Thymus (tissue), 11 donors: Measurements from ENCODE around the gene OSCP1. TPM values are rescaled to one million over a fixed set of nuclear protein-coding genes. Genes with fewer than 3 reads are reported as not detected.
"Not testable (repeated sequence)": the region's sequence is repeated elsewhere in the genome, so short reads cannot be mapped to it uniquely, and the experiment has no call there.

Source experiments
- DNase-seq, 9 donors: peaks; one replicate each; pipeline ENCODE4 v3.0.0-alpha.2; 2013; ENCODE audit warnings: low spot score in 9 of 9, low read depth in 6 of 9, missing footprints in 1 of 9
- H3K27ac ChIP-seq, 2 donors: one replicate each; pipeline ENCODE4 v1.5.1; 2013; ENCODE audit warnings: control low read depth in 1 of 2, low read depth in 1 of 2, low read length in 1 of 2, mild to moderate bottlenecking in 1 of 2, moderate library complexity in 1 of 2
- H3K27me3 ChIP-seq, 2 donors: one replicate each; pipeline ENCODE4 v1.5.1; 2013; ENCODE audit warnings: low read length in 1 of 2; ENCODE audit not compliant: control insufficient read depth in 2 of 2, insufficient read depth in 1 of 2
- H3K36me3 ChIP-seq, 2 donors: one replicate each; pipeline ENCODE4 v1.5.1; 2013; ENCODE audit warnings: low read length in 1 of 2, mild to moderate bottlenecking in 1 of 2, moderate library complexity in 1 of 2; ENCODE audit not compliant: control insufficient read depth in 2 of 2, insufficient read depth in 2 of 2
- H3K4me1 ChIP-seq, 2 donors: one replicate each; pipeline ENCODE4 v1.5.1; 2013; ENCODE audit warnings: low read length in 2 of 2; ENCODE audit not compliant: control insufficient read depth in 2 of 2, insufficient read depth in 2 of 2
- H3K4me3 ChIP-seq, 2 donors: one replicate each; pipeline ENCODE4 v1.5.1; 2013; ENCODE audit warnings: low read length in 2 of 2, control low read depth in 1 of 2, mild to moderate bottlenecking in 1 of 2
- H3K9me3 ChIP-seq, 2 donors: one replicate each; pipeline ENCODE4 v1.5.1; 2013; ENCODE audit warnings: low read length in 1 of 2, mild to moderate bottlenecking in 1 of 2; ENCODE audit not compliant: control insufficient read depth in 2 of 2, insufficient read depth in 1 of 2
- WGBS: extraction: QIAGEN DNeasy Blood & Tissue Kit; methylation state at CpG from one replicate; pipeline ENCODE4 v1.1.7; 2013; 5-methylcytosine and 5-hydroxymethylcytosine counted together
- polyA plus RNA-seq: library from polyadenylated mRNA; stranded (reverse); fragments of 200-250 nt; gene quantifications from one replicate; pipeline ENCODE4 v1.2.3, GENCODE V29; 2013
- total RNA-seq: library from RNA; stranded (reverse); fragments of 120-200 nt; gene quantifications from one replicate; pipeline ENCODE4 v1.2.4, GENCODE V29; 2013
- donor health status: healthy.

The OSCP1 gene
- total and polyA plus RNA-seq, 2 donors = 4.0 to 4.8 TPM

DNA sequence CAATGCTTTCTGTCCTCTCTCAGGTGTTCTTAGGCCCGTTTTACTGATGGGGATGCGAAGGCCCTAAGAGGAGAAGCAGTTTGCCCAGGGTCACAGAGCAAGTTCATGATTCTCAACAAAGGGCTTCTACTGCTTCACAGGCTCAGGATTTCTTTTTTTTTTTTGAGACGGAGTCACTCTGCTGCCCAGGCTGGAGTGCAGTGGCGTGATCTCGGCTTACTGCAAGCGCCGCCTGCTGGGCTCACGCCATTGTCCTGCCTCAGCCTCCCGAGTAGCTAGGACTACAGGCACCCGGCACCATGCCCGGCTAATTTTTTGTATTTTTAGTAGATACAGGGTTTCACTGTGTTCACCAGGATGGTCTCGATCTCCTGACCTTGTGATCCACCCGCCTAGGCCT lies 27.4 kb upstream of the OSCP1 start:
- H3K36me3 ChIP-seq, H3K4me3 ChIP-seq, DNase-seq, H3K9me3 ChIP-seq, H3K27me3 ChIP-seq, H3K27ac ChIP-seq: not testable (repeated sequence)
- 97% methylated on average over 13 of the region's 13 CpGs for WGBS
- H3K4me1 ChIP-seq = peaks cover 0 to 24% of the 10 kb centered on the region in 2 donors

DNA sequence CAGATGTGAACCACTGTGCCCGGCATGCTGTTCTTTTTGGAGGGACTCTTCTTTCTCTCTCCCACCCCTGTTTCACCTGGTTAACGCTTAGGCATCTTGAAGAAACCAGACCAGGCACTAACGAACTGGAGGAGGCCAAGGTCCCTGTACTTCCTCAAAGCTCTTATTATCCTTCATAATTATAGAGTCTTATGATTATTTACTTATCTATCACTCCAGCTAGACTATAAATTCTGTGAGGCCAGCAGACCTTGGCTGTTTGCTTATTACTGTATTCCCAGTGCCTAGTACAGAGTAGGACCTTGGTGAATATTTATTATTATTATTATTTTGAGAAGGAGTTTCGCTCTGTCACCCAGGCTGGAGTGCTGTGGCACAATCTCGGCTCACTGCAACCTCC lies 26.7 kb upstream of the OSCP1 start:
- H3K27ac ChIP-seq = no peak overlapping the region
- no peak for DNase-seq
- H3K4me1 ChIP-seq = peaks cover 0 to 17% of the 10 kb centered on the region in 2 donors
- no peaks in the 10 kb centered on the region for H3K27me3 ChIP-seq
- no peaks in the 10 kb centered on the region for H3K9me3 ChIP-seq
- no peaks in the 10 kb centered on the region for H3K36me3 ChIP-seq
- no peak overlapping the region for H3K4me3 ChIP-seq
- WGBS = 97% methylated on average over 5 of the region's 5 CpGs

DNA sequence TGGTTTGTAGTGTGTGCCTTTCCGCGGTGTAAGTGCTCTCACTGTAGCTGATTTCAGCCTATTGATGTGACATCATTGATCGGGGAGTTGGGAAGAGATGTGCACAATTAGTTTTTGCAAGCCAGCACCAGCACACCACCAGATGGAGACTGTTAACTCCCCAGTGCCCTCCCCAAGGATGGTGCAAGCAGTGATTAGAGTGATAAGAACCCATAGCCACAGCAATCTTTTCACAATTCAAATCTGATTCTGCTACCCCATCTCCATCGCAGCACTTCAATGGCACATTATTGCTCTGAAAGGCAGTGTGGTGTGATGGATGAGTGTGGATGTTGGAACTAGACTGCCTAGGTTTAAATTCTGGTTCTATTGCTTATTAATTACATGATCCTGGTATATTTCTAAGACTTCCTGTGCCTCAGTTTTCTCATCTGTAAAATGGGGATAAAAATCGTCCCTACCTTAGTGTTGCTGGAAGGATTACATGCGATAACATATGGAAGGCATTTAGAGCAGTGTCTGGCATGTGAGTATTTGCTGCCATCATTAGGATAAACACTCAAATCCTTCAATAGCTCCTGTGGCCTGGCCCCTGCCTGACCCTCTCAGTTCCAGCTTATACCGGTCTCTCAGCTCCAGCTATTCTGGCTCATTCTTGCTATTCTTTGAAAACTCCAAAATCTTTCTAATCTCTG lies 25.8 kb upstream of the OSCP1 start:
- no peaks in the 10 kb centered on the region for H3K27me3 ChIP-seq
- peaks cover 0 to 10% of the 10 kb centered on the region in 2 donors for H3K4me1 ChIP-seq
- no peaks in the 10 kb centered on the region for H3K9me3 ChIP-seq
- H3K4me3 ChIP-seq = no peak overlapping the region
- no peak for DNase-seq
- 90% methylated on average over 7 of the region's 7 CpGs for WGBS
- H3K27ac ChIP-seq = no peak overlapping the region
- H3K36me3 ChIP-seq = no peaks in the 10 kb centered on the region

DNA sequence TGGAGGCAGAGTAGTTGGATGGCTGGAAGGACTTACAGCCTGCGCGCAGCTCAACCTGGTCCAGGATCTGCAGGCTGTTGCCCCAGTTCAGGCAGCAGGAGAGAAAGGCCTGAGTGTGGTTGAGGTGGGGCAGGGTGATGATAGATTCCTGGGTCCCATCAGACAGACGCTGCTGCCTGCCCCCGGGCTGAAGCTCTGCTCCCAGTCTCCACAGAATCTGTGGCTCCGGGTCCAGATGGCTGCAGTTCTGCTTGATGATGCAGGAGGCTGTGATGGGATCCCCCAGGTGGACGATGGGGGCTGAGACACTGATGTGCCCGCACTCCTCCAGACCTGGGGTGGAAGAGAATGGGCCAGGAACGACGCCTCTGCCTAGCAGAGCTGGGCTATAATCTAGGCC lies 25.1 kb upstream of the OSCP1 start:
- Histone ChIP-seq H3K36me3 (no peaks in the 10 kb centered on the region), H3K4me1 (peaks cover 0 to 10% of the 10 kb centered on the region in 2 donors), H3K27ac (no peak overlapping the region), H3K9me3 (no peaks in the 10 kb centered on the region), H3K27me3 (no peaks in the 10 kb centered on the region), H3K4me3 (no peak overlapping the region)
- DNase-seq = no peak
- 90% methylated on average over 9 of the region's 9 CpGs for WGBS

DNA sequence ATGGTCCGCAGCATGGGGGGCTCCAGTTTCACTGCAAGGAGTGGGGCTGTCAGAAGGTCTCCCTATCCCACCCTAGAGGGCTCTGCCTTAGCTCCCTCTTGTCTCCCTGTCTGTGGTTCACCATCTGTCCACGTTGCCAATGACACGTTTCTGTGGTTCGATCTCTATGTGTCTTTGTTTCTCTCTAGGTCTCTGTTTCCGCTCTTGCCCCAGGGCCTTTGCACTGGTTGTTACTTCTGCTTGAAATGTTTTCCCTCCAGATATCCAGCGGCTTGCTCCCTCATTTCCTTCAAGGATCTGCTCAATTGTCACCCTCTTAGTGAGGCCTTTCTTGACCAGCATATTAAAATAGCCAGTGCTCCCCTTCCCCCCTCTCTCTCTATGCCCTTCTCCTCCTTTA lies 22.4 kb upstream of the OSCP1 start:
- H3K9me3 ChIP-seq = no peaks in the 10 kb centered on the region
- no peak overlapping the region for H3K4me3 ChIP-seq
- H3K36me3 ChIP-seq = no peaks in the 10 kb centered on the region
- H3K4me1 ChIP-seq = peaks cover 0 to 10% of the 10 kb centered on the region in 2 donors
- no peak overlapping the region for H3K27ac ChIP-seq
- 96% methylated on average over 6 of the region's 6 CpGs for WGBS
- DNase-seq = no peak
- H3K27me3 ChIP-seq = no peaks in the 10 kb centered on the region

DNA sequence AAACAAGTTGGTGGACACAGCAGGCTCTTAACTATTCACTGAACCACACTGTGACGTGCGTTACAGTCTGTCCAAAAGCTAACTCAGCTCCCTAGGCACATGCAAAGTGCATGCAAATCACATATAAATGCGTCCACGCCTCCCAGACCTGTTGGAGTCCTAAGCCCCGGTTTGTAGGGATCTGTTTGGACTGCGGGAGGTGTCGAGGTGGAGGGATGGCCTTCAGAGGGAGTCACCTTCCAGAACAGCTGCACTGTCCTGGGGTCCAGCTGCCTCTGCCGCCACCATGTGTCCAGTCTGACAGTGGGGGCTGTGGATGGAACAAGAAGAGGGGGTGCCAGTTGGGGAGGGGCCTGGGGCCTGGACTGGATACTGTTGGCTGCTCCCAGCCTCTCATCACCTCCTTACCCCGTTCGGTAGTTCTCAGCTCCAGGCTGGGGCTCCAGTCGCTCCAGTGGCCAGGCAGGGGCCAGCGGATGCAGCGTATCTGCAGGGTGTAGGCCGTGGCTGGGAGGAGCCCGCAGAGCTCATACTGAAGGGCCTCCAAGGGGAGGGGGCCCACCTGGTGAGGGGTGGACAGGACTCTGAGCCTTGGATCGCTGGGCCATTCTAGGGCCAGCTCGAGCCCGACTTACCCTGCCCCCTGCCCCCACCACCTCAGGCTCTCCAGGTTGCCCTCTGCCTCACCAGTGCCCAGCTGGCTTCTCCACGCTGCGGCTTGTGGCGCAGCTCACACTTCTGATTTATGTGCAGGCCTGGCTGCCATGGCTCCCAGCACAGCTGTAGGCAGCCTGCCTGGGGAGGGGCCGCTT lies 21.8 kb upstream of the OSCP1 start:
- no peak for DNase-seq
- 94% methylated on average over 22 of the region's 22 CpGs for WGBS
- Histone ChIP-seq H3K4me3 (no peak overlapping the region), H3K27ac (no peak overlapping the region), H3K27me3 (no peaks in the 10 kb centered on the region), H3K4me1 (peaks cover 0 to 10% of the 10 kb centered on the region in 2 donors), H3K36me3 (no peaks in the 10 kb centered on the region), H3K9me3 (no peaks in the 10 kb centered on the region)

DNA sequence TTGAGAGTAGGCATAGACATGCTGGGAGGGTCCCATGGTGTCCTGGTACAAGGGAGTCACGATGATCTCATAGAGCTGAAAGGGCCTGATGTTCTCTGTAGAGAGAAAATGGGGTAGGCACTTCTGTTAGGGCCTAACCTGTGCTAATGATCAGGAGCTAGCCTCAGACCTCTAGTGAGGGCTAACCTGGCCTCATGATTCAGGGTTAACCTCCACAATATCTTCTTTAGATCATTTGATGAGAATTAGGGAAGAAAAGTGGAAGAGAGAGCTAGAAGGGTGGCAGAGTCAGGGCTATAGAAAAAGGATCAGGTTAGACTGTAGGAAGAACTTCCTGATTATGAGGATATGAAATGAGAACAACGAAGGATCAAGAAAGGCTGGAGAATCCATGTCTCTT lies 18.9 kb upstream of the OSCP1 start:
- Histone ChIP-seq H3K4me1 (peaks cover 0 to 19% of the 10 kb centered on the region in 2 donors), H3K4me3 (no peak overlapping the region), H3K9me3 (no peaks in the 10 kb centered on the region), H3K27ac (no peak overlapping the region), H3K36me3 (no peaks in the 10 kb centered on the region), H3K27me3 (no peaks in the 10 kb centered on the region)
- WGBS = 97% methylated on average over 2 of the region's 2 CpGs
- DNase-seq = no peak

DNA sequence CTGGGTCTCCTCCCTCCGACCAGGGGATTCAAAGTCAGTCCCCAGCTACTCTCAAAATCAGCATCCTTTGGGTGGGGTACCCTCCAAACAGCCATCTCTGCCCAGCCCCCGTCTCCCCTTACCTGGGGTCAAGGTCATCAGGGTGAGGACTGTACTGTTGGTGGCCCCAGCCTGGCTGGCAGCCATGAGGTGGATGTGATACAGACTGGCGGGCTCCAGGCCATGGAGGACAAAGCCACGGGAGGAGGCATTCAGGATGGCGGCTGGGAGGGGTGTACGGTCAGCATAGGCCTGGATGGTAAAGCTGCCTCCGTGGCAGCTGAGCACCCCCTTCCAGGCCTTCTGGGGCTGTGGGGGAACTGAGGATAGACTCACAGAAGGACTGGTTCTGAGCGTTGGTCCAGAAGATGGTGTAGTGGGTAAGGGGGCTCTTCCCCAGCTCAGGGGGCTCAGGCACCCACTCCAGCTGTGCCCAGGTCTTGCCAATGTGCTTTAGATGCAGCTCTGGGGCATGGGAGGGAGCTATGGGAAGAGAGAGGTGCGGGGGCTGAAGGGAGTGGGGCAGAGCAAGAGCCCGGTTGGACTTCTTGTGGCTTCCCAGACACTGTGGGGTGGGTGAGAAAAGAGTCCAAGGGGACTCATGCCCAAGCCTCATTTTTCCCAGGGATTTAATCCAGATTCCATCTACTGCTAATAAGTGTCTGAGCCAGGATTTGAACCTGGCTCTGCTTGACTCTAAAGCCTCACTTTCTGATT lies 17.6 kb upstream of the OSCP1 start:
- WGBS = 95% methylated on average over 10 of the region's 10 CpGs
- Histone ChIP-seq H3K36me3 (no peaks in the 10 kb centered on the region), H3K27ac (no peak overlapping the region), H3K9me3 (no peaks in the 10 kb centered on the region), H3K4me3 (no peak overlapping the region), H3K27me3 (no peaks in the 10 kb centered on the region), H3K4me1 (peaks cover 3 to 16% of the 10 kb centered on the region in 2 donors)
- DNase-seq = no peak

DNA sequence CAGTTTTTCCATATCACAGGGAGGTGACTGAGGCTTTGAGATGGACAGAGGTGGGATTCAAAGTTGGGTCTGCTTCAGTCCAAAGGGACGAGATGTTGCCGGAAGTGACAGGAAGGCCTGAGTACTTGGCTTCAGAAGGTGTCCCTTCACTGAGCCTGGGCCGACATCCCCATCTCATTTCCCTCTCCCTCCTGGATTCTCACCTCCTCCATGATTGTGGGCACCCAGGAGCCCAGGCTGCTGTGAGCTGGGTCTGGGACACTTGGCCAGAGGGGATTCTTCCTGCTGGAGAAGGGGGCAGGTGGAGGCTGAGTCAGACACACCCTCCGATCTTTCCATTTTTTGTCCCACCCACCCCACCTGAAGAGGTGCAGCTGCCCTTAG lies 16.8 kb upstream of the OSCP1 start:
- DNase-seq = no peak
- H3K27ac ChIP-seq = no peak overlapping the region
- WGBS = 100% methylated on average over 4 of the region's 4 CpGs
- no peak overlapping the region for H3K4me3 ChIP-seq
- no peaks in the 10 kb centered on the region for H3K27me3 ChIP-seq
- H3K36me3 ChIP-seq = peaks cover 2 to 4% of the 10 kb centered on the region in 2 donors
- peaks cover 3 to 16% of the 10 kb centered on the region in 2 donors for H3K4me1 ChIP-seq
- H3K9me3 ChIP-seq = no peaks in the 10 kb centered on the region
